GM12872 (cell line): ENCODE results near the gene MYOF.

ENCODE experiments used
- CTCF ChIP-seq: IDR thresholded peaks from 3 replicates; pipeline ENCODE4 v1.5.1; 2011; ENCODE audit warnings: low read depth, mild to moderate bottlenecking, low read length, moderate library complexity; ENCODE audit not compliant: insufficient read depth

Gene MYOF

GRCh38 chr10:93333278-93333978 lies 148.7 kb downstream of the MYOF start:
- no peak for TF ChIP-seq CTCF

- no peak for TF ChIP-seq CTCF
Measured at GRCh38 chr10:93330824-93331223, 151.3 kb downstream of the MYOF start.

- no peak for TF ChIP-seq CTCF
Measured at GRCh38 chr10:93319896-93320295, 162.2 kb downstream of the MYOF start.

- TF ChIP-seq CTCF: no peak
Measured at GRCh38 chr10:93319096-93319495, 163.0 kb downstream of the MYOF start.

- TF ChIP-seq CTCF: no peak
Measured at GRCh38 chr10:93315246-93315645, 166.9 kb downstream of the MYOF start.

- no peak for TF ChIP-seq CTCF
Measured at GRCh38 chr10:93313798-93314197, 168.3 kb downstream of the MYOF start.

- TF ChIP-seq CTCF: no peak
Measured at GRCh38 chr10:93309062-93309461, 173.1 kb downstream of the MYOF start.
